HG03342 (cell line): ENCODE results near the gene BBX.
"Not testable (repeated sequence)": the region's sequence is repeated elsewhere in the genome, so short reads cannot be mapped to it uniquely, and the experiment has no call there.

Experiments
- ATAC-seq: cut with Tn5 transposase; IDR thresholded peaks from one replicate; pipeline ENCODE4 v1.9.1; 2021; ENCODE audit warnings: mild to moderate bottlenecking, moderate library complexity; ENCODE audit not compliant: unreplicated experiment

BBX gene

GRCh38 chr3:107679921-107680320 is 157.2 kb downstream of the BBX start:
- no peak for ATAC-seq

- ATAC-seq = peak; percentile 51
These were observed 157.9 kb downstream of the BBX start for GRCh38 chr3:107680698-107681097.

- ATAC-seq = no peak
These were observed 158.6 kb downstream of the BBX start for GRCh38 chr3:107681396-107681795.

GRCh38 chr3:107682580-107682979 is 159.8 kb downstream of the BBX start:
- ATAC-seq = no peak

GRCh38 chr3:107683447-107683846 is 160.7 kb downstream of the BBX start:
- ATAC-seq = no peak

- ATAC-seq = no peak
These were observed 161.7 kb downstream of the BBX start for GRCh38 chr3:107684431-107684925.

GRCh38 chr3:107685383-107685782 is 162.6 kb downstream of the BBX start:
- ATAC-seq = no peak

- ATAC-seq = no peak
These were observed 164.4 kb downstream of the BBX start for GRCh38 chr3:107687056-107687581.

GRCh38 chr3:107689355-107689754 is 166.6 kb downstream of the BBX start:
- no peak for ATAC-seq

- peak; percentile 65 for ATAC-seq
These were observed 167.9 kb downstream of the BBX start for GRCh38 chr3:107690522-107691138.

- ATAC-seq = not testable (repeated sequence)
These were observed 169.2 kb downstream of the BBX start for GRCh38 chr3:107691984-107692383.

- not testable (repeated sequence) for ATAC-seq
These were observed 174.6 kb downstream of the BBX start for GRCh38 chr3:107697348-107697747.

- ATAC-seq = not testable (repeated sequence)
These were observed 175.1 kb downstream of the BBX start for GRCh38 chr3:107697855-107698254.

GRCh38 chr3:107699682-107700081 is 176.9 kb downstream of the BBX start:
- no peak for ATAC-seq

GRCh38 chr3:107701299-107701698 is 178.5 kb downstream of the BBX start:
- no peak for ATAC-seq

- ATAC-seq = no peak
These were observed 181.7 kb downstream of the BBX start for GRCh38 chr3:107704477-107704876.

GRCh38 chr3:107705046-107705445 is 182.3 kb downstream of the BBX start:
- ATAC-seq = no peak

GRCh38 chr3:107710851-107711250 is 188.1 kb downstream of the BBX start:
- no peak for ATAC-seq

- no peak for ATAC-seq
These were observed 194.0 kb downstream of the BBX start for GRCh38 chr3:107716734-107717133.

GRCh38 chr3:107718547-107718946 is 195.8 kb downstream of the BBX start:
- no peak for ATAC-seq

GRCh38 chr3:107727102-107727501 is 204.3 kb downstream of the BBX start:
- ATAC-seq = no peak

- no peak for ATAC-seq
These were observed 206.9 kb downstream of the BBX start for GRCh38 chr3:107729686-107730085.

GRCh38 chr3:107734317-107734716 is 211.6 kb downstream of the BBX start:
- ATAC-seq = no peak
